LNCaP clone FGC (cell line): ENCODE data around the gene MIS18A.

ENCODE experiments used
- DNase-seq: peaks from one replicate; pipeline ENCODE4 v3.0.0-alpha.2; 2011; ENCODE audit warnings: low read depth
- H3K4me3 ChIP-seq: 2 replicates; pipeline ENCODE4 v1.5.1; 2011; ENCODE audit warnings: mild to moderate bottlenecking, low read depth, low read length, control low read depth
- TF ChIP-seq, protein P1 (sequence below): IDR thresholded peaks from 2 replicates; pipeline ENCODE4 v1.5.1; 2012; ENCODE audit warnings: mild to moderate bottlenecking; ENCODE audit not compliant: control insufficient read depth, insufficient read depth; ENCODE audit errors: extremely low read depth

The MIS18A gene

DNA sequence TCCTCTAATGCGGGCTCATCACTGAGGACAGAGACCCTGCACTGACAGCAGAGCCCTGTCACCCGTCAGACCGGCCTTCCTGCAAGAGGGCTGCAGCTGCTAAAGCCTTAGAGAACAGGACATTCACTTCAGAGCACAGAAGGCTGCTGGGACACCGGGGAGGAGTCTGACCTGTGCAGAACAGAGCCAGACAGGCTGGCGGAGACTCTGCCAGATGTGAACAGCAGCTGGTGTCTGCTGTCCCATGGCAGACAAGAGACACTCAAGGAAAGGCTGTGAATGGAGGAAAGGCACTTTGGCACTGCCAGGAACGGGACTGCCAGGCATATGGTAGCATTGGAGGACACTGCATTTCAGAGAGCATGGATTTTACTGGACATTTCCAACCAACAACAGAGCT is 41.2 kb upstream of the MIS18A start:
- TF ChIP-seq, protein P1, sequence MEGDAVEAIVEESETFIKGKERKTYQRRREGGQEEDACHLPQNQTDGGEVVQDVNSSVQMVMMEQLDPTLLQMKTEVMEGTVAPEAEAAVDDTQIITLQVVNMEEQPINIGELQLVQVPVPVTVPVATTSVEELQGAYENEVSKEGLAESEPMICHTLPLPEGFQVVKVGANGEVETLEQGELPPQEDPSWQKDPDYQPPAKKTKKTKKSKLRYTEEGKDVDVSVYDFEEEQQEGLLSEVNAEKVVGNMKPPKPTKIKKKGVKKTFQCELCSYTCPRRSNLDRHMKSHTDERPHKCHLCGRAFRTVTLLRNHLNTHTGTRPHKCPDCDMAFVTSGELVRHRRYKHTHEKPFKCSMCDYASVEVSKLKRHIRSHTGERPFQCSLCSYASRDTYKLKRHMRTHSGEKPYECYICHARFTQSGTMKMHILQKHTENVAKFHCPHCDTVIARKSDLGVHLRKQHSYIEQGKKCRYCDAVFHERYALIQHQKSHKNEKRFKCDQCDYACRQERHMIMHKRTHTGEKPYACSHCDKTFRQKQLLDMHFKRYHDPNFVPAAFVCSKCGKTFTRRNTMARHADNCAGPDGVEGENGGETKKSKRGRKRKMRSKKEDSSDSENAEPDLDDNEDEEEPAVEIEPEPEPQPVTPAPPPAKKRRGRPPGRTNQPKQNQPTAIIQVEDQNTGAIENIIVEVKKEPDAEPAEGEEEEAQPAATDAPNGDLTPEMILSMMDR = no peak
- no peak for DNase-seq
- no peak overlapping the region for H3K4me3 ChIP-seq

DNA sequence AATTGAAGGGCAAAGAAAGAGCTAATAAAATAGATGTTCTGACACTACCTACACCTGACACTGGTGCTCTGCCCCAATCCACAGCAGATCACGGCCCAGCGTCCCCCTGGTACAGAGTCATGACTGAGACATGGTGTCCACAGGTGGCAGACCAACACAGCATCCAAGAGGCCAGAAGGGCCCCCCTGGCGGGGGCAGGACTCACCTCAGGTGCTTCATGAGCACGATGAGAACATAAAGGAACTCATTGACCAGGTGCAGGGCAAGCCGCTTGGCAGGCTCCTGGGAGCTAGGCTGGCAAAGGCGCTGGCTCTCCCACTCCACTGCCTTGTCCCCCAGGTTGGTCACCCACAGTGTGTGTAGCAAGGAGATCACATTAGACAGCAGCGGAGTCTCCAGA is 40.2 kb upstream of the MIS18A start:
- no peak overlapping the region for H3K4me3 ChIP-seq
- no peak for DNase-seq
- TF ChIP-seq, protein P1 = no peak

DNA sequence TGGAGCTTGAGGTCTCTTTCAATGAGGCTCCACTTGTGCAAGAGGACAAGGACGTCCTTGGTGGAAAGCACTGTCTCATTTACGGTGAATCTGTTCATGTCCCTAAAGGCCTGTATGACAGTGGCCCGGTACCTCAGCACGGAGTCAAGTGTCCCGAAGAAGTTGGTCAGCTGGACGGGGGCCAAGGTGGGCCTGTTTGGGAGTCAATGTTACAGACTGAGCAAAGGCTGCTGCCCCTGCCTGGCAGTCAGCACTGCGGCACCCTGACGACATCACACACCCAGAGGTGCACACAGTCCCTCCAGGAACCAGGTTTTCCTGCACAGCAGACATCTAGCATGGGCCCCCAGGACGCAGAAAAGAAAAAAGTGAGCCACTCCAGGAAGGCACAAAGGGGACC is 38.9 kb upstream of the MIS18A start:
- H3K4me3 ChIP-seq = no peak overlapping the region
- DNase-seq = no peak
- TF ChIP-seq, protein P1 = no peak

DNA sequence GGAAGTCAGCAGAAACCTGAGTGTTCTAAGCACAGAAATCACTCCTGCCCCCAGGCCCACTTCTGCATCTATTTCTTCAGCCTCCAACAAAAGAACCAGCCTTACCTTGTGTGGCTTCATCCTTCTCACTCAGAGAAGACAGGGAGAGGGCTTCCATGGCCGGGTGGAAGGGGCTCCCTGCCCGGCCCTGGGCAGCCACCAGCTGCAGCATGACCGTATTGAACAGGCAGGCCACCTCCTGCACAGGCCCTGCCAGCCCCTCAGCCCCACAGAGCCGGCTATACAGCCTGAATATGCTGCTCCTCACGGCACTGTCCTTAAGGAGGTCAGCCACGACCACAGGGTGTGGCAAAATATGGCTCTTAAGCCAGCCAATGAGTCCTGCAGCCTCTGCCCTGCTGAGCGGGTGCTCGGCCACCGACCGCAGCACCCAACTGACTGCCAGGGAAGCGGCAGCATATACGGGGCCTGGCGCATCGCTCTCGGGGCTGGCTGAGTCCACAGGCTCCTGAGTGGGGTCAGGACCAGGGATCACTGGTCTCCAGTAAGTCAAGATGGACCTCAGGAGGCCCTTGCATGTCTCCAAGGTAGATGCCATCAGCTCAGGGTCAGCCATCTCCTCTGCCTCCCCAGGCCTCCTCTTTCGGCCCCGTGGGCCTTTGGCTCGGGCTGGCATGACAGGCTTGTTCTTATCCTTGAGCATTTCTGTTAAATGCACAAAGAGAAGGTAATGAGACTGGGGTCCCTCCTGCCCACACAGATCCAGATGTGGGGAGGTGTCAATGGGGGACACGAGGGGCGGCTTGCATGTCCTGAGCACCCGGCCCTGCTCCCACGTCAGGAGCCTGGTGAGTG is 37.7 kb upstream of the MIS18A start:
- no peak overlapping the region for H3K4me3 ChIP-seq
- no peak for DNase-seq
- TF ChIP-seq, protein P1 = no peak

DNA sequence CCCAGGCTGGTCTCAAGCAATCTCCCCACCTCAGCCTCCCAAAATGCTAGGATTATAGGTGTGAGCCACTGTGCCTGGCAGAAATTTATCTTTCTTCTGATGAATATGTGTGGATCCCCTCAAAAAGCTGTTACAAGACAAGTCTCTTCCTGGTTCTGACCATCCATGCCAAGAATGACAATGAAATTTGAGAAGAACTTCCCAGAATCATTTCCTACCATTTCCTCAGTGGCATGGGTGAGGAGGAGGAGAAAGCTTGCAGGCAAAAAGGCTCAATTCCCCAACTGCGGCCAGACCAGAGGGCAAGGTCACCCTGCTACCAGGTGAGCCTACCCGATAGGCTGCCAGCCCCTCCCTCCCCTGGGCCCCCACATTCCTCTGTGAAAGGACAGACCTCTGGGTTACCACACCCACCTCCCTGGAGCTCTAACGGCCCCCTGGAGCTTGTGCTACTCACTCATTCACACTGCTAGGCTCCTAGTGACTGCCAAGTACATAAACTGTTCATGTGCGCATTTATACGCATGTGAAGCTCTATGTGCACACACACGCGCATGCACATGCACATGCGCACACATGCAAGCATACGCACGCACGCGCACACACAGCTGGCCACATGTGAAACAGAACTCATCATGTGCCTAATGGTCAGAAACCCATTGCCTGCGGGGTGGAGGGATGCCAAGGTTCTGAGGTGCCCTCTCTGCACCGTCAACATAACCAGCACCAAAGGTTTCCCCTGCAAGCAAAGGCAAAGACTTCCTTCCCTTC is 36.8 kb upstream of the MIS18A start:
- TF ChIP-seq, protein P1 = no peak
- no peak overlapping the region for H3K4me3 ChIP-seq
- DNase-seq = no peak

DNA sequence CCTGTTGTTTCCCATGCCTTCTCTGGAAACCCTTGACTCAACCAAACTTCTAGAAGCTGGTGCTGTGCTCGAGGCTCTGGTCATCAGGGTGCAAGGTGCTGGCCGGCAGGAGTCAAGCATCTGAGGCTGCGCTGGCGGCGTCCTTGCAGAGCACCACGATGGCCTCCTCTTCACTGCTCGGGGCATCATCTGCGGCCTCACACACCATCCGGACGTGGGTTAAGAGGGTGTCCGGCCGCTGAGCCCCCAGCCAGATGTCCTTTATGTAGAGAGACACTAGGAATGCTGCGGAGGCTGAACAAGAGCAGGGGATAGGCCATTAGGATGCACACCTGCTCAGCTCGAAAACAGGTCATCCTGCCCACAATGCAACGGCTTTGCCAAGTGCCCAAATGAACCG is 36.0 kb upstream of the MIS18A start:
- H3K4me3 ChIP-seq = no peak overlapping the region
- no peak for DNase-seq
- TF ChIP-seq, protein P1 = no peak

DNA sequence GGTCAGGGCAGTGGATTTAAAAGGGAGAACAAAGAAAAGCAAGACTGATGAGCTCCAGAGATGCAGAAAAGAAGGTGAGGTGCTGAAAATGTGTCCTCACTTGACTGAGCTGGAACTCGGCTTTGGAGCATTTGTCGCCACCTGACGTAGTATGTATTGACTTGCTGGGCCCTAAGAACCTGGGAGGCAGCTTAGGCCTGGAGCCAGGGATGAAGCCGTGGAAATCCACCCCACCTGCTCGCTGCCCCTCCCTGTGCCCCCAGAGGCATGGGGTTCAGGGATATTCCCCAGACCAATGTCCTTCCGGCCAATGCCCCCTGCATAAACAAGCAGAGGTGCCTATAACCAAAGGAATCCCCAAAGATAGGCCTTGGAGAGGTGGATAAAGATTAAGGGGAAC is 34.1 kb upstream of the MIS18A start:
- TF ChIP-seq, protein P1 = no peak
- no peak for DNase-seq
- no peak overlapping the region for H3K4me3 ChIP-seq
